Measurements from ENCODE around the gene BAAT. TPM values are rescaled to one million over a fixed set of nuclear protein-coding genes. Genes with fewer than 3 reads are reported as not detected.
"Not testable (repeated sequence)": the region's sequence is repeated elsewhere in the genome, so short reads cannot be mapped to it uniquely, and the experiment has no call there.

Gene BAAT
- under 1 TPM in 1 of 2 donors, not detected in 1; 0.16 TPM for total RNA-seq
- long read RNA-seq: 0 reads

GRCh38 chr9:101384873-101385536 lies at the start of gene BAAT:
Gene BAAT, minus strand, starts transcription at chr9:101385006. Its CDS starts 13,602 bp downstream, at chr9:101371404.
- ATAC-seq; DNase-seq; intact Hi-C loops (cut with DNase I): not testable (repeated sequence)

DNA sequence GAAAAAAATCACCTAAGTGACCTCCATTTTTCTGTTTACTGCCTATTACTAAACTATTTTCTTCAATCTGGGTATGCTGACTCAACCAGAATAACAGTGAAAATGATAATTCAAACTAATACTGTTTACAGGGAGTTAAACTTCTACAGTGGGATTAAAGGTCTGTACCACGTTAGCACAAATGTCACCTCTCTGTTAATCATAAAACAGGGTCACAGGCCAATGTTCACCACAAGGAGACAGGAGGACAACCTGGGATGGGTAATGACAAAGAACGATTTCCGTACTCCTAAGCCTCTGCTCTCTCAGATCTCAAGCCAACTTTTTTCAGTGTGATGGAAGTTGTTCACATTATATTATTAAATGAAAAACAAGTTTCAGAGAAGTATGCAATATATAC lies 48.4 kb upstream of the BAAT start:
- no peak for DNase-seq
- intact Hi-C loops (cut with DNase I): no loop called here
- no peak for ATAC-seq

DNA sequence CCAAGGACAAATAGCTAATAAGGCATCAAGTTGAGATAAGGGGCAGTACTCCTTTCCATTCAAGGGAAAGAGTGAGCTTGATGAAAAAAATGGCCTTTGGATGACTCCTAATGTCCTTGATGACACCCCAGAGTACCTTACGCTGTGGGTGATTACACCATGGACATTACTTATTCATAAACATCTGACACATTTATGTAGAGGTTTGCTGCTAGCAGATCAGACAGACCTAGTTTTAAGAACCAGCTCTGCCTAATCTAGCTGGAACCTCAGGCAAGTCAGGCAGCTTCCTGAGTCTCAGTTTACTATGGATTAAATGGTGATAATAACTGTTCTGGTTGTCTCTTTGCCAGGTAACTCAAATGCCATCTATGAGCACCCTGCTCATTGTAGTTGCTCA lies 47.9 kb upstream of the BAAT start:
- DNase-seq (no peak), ATAC-seq (no peak)
- intact Hi-C loops (cut with DNase I): no loop called here

DNA sequence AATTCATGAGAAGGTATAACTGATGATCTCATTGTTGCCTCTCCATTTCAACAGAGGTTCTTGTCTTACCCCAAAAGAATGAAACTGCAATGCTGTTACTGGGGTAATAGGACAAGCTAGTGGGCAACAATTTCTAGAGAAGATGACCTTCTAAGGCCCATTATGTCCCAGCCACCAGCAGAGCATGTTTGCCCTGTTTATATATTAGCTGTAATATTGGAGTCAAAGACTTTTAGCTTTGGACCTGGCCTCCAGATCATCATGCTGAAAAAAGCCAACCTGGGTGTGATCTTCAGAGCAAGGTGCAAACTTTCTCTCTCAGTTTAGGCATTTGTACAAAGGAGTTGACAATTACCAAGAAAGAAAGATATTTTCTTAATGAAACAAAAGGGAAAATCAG lies 47.4 kb upstream of the BAAT start:
- DNase-seq: no peak
- ATAC-seq: no peak
- intact Hi-C loops (cut with DNase I): no loop called here

GRCh38 chr9:101429736-101430135 lies 44.9 kb upstream of the BAAT start:
- intact Hi-C loops (cut with DNase I): no loop called here
- ATAC-seq (no peak), DNase-seq (no peak)

DNA sequence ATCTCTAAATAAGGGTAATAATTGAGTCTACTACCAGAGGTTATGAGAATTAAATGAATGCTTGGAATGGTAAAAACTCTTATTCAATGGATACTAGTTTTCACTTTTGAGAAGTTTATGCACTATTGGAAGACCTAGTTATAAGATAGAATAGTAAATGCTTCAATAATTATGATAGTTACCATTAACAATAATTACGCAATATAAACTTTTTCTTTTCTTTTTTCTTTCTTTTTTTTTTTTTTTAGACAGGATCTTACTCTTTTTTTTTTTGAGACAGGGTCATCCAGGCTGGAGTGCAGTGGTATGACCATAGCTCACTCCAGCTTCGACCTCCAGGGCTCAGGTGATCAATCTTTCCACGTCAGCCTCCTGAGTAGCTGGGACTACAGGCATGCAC lies 44.1 kb upstream of the BAAT start:
- DNase-seq (no peak), ATAC-seq (no peak)
- intact Hi-C loops (cut with DNase I): no loop called here

DNA sequence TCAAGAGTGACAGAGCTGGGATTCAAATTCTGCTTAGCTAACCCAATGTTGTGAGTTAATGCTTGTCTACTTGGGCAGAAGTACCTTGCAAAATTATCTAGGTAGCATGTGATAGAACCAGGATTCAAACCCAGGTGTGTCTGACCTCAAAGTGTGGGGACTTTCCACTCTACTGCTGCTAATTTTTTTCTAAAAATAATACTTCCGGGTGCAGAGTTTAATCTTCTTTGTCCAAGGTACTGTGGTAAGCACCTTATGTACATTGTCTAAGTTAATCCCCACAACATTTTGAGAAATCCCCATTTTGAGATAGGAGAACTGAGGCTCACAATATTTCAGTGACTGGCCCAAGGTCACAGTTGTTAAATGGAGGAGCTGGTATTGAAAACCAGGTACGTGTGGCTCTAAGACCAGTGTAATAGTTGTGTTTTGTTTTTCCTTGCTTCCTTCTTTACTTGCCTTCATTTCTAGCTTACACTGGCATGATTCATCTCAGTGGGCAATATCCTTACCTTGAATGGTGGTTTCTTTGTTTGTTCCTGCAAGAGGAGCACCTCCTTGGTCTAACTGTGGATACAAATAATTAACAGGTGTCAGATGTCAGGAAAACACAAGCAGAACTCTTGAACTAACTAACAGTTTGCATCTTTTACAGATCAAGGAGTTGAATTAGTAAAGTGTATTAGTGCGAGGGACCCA lies 43.3 kb upstream of the BAAT start:
- ATAC-seq: no peak
- intact Hi-C loops (cut with DNase I): no loop called here

GRCh38 chr9:101427358-101427757 lies 42.6 kb upstream of the BAAT start:
- DNase-seq (no peak), ATAC-seq (no peak)
- intact Hi-C loops (cut with DNase I): no loop called here

More for the DNA sequence above, 43.3 kb upstream of the BAAT start:
- DNase-seq: no peak

- no peak for DNase-seq
- ATAC-seq: peak in 1 of 2 donors; percentile 25
- intact Hi-C loops (cut with DNase I): no loop called here
Measured at GRCh38 chr9:101421653-101422065, 36.9 kb upstream of the BAAT start.

DNA sequence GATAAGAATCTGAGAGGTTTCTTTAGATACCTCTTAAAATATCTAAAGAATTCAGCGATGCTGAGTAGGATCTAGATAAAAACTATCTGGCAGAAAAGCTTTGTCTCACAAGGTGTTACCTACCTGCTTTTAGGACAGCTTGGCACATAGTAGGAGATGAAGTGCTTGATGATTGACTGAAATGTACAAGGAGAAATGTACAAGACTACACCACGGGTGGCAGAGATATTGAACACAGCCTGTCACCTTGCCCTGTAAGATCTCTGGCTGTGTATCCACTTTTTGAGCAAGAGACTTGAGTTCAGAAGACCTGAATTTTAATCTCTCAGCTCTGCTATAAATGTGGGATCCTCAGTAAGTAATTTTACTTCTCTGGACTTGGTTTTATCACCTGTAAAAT lies 35.1 kb upstream of the BAAT start:
- ATAC-seq (no peak), DNase-seq (no peak)
- intact Hi-C loops (cut with DNase I): no loop called here

GRCh38 chr9:101418518-101419430 lies 34.0 kb upstream of the BAAT start:
- ATAC-seq (peak in 1 of 2 donors; percentile 31), DNase-seq (no peak)
- intact Hi-C loops (cut with DNase I): no loop called here

DNA sequence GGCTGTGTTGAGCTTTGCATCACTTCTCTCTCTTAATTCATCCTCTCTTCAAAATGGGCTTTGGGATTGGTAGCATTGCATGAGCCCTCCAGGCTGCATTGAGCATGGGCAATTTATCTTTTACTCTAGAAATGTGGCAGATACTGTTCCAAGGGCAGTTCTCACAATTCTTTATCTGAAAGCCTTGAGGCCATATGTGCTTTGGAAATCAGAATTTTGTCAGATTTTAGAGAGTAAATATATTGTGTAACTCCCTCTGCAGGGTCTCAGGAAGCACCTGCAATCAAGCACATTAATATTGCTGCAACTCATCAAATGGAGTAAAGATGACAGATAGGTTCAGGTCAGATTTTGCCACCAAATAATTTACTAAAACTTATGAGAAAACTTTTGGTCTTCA lies 33.2 kb upstream of the BAAT start:
- DNase-seq (no peak), ATAC-seq (no peak)
- intact Hi-C loops (cut with DNase I): no loop called here

GRCh38 chr9:101417389-101417788 lies 32.6 kb upstream of the BAAT start:
- DNase-seq (no peak), ATAC-seq (no peak)
- intact Hi-C loops (cut with DNase I): no loop called here

DNA sequence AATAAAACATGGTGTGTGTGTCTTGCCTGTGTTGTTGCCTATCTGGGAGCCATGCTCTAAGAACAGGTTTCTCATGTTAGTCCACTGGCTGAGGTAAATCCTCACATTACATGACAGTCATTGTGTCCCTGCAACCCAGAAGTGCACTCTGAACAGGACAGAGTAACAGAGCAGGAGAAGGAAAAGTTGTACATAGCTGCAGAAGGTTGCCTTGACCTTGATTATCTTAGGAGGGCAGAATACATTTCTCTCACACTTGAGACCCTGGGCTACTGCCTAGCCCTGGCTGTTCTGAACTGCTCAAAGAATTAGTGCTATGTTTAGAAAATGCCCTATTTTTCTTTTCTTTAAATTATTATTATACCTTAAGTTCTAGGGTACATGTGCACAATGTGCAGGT lies 30.8 kb upstream of the BAAT start:
- DNase-seq: no peak
- ATAC-seq: no peak
- intact Hi-C loops (cut with DNase I): no loop called here

- ATAC-seq (no peak), DNase-seq (no peak)
- intact Hi-C loops (cut with DNase I): no loop called here
Measured at GRCh38 chr9:101414839-101415238, 30.0 kb upstream of the BAAT start.

GRCh38 chr9:101409079-101409477 lies 24.3 kb upstream of the BAAT start:
- no peak for DNase-seq
- no peak for ATAC-seq
- intact Hi-C loops (cut with DNase I): no loop called here

DNA sequence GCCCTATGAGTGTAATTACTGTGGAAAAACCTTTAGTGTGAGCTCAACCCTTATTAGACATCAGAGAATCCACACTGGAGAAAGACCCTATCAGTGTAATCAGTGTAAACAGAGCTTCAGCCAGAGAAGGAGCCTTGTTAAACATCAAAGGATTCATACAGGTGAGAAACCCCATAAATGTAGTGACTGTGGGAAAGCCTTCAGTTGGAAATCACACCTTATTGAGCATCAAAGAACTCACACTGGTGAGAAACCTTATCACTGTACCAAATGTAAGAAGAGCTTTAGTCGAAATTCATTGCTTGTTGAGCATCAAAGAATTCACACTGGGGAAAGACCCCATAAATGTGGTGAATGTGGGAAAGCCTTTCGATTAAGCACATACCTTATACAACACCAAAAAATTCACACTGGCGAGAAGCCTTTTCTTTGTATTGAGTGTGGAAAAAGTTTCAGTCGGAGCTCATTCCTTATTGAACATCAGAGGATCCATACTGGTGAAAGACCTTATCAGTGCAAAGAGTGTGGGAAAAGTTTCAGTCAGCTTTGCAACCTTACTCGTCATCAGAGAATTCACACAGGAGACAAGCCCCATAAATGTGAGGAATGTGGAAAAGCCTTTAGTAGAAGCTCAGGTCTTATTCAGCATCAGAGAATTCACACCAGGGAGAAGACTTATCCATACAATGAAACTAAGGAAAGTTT lies 23.7 kb upstream of the BAAT start:
- intact Hi-C loops (cut with DNase I): no loop called here
- DNase-seq (no peak), ATAC-seq (no peak)

- ATAC-seq: no peak
- intact Hi-C loops (cut with DNase I): loop anchor here in 1 of 2 donors (5.0 kb wide), 1 partner anchor 44 kb away; no protein-coding TSS in a partner anchor
- DNase-seq: no peak
Measured at GRCh38 chr9:101403516-101404285, 18.9 kb upstream of the BAAT start.

Measured in left cardiac atrium (tissue), 4 donors.